OCI-LY3 (cell line): ENCODE results near the gene C3orf20.

ENCODE experiments used
- H2AFZ ChIP-seq: fragments of 200-600, 300-600 bp; shearing (Covaris generic); 2 replicates; pipeline ENCODE4 v1.6.0; 2014; ENCODE audit warnings: antibody characterized with exemption, low read depth, low read length
- H3K27ac ChIP-seq: fragments of 200-600, 300-600 bp; sonication (generic); 2 replicates; pipeline ENCODE4 v1.5.1; 2014; ENCODE audit warnings: mild to moderate bottlenecking, low read length, moderate library complexity, mixed read lengths
- H3K27me3 ChIP-seq: fragments of 200-600, 300-600 bp; sonication (generic); 2 replicates; pipeline ENCODE4 v1.6.1; 2014; ENCODE audit warnings: low read depth, low read length, mixed read lengths
- H3K36me3 ChIP-seq: fragments of 200-600, 300-600 bp; sonication (generic); replicated peaks from 2 replicates; pipeline ENCODE3; 2014; ENCODE audit warnings: low read depth, low read length, mixed read lengths
- H3K4me1 ChIP-seq: fragments of 300-600, 200-600 bp; sonication (generic); 2 replicates; pipeline ENCODE4 v1.6.1; 2014; ENCODE audit warnings: low read length, mixed read lengths
- H3K4me2 ChIP-seq: fragments of 200-600, 300-600 bp; sonication (generic); 2 replicates; pipeline ENCODE4 v1.6.1; 2014; ENCODE audit warnings: low read length, mixed read lengths
- H3K4me3 ChIP-seq: fragments of 300-600, 200-600 bp; sonication (generic); 2 replicates; pipeline ENCODE4 v1.5.1; 2014; ENCODE audit warnings: antibody characterized with exemption, mild to moderate bottlenecking, low read length, moderate library complexity
- H3K79me2 ChIP-seq: fragments of 300-600, 200-600 bp; shearing (Covaris generic); 2 replicates; pipeline ENCODE4 v1.6.1; 2014; ENCODE audit warnings: mild to moderate bottlenecking, low read length, mixed read lengths
- H3K9ac ChIP-seq: fragments of 300-600, 200-600 bp; shearing (Covaris generic); 2 replicates; pipeline ENCODE4 v1.6.0; 2014; ENCODE audit warnings: mild to moderate bottlenecking, low read length, moderate library complexity
- H3K9me3 ChIP-seq: fragments of 200-600, 300-600 bp; shearing (Covaris generic); 2 replicates; pipeline ENCODE4 v1.6.1; 2014; ENCODE audit warnings: low read length, mixed read lengths; ENCODE audit not compliant: insufficient read depth
- H4K20me1 ChIP-seq: fragments of 200-600, 300-600 bp; sonication (generic); 2 replicates; pipeline ENCODE4 v1.6.1; 2016; ENCODE audit warnings: low read length, mixed read lengths; ENCODE audit not compliant: insufficient read depth
- CTCF ChIP-seq: fragments of 200-600, 300-600 bp; sonication (generic); IDR thresholded peaks from 2 replicates; pipeline ENCODE4 v1.5.1; 2014; ENCODE audit warnings: antibody characterized with exemption, low read length, low read depth
- EZH2phosphoT487 ChIP-seq: fragments of 200-600 bp; shearing (Covaris generic); IDR thresholded peaks from 2 replicates; pipeline ENCODE4 v1.6.1; 2018; ENCODE audit warnings: antibody characterized with exemption, mixed run types, low read depth

Gene C3orf20

DNA sequence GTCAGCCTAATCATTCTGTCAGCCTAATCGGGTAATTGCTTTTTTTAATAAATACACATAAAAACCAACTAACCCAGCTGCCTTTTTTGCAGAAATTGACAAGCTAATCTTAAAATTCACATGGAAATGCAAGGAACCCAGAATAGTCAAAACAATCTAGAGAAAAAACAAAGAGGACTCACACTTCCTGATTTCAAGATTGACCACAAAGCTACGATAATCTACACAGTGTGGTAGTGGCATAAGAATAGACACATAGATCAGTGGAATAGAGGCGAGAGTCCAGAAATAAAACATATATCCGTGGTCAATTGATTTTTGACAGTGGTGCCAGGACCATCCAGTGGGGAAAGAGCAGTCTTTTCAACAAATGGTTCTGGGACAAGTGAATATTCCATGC lies 2.4 kb upstream of the C3orf20 start:
- no peak overlapping the region for H2AFZ ChIP-seq
- peak overlapping the region; percentile 42 for H3K27ac ChIP-seq
- H3K36me3 ChIP-seq = peaks cover 55% of the 10 kb centered on the region
- peak overlapping the region; percentile 63 for H3K4me2 ChIP-seq
- no peak overlapping the region for H3K9ac ChIP-seq
- no peaks in the 10 kb centered on the region for H3K9me3 ChIP-seq
- H3K27me3 ChIP-seq = no peaks in the 10 kb centered on the region
- peak overlapping the region; percentile 34 for H3K4me3 ChIP-seq
- no peak for TF ChIP-seq EZH2phosphoT487
- TF ChIP-seq CTCF = no peak
- H4K20me1 ChIP-seq = peaks cover 11% of the 10 kb centered on the region
- no peaks in the 10 kb centered on the region for H3K79me2 ChIP-seq
- H3K4me1 ChIP-seq = peaks cover 21% of the 10 kb centered on the region

DNA sequence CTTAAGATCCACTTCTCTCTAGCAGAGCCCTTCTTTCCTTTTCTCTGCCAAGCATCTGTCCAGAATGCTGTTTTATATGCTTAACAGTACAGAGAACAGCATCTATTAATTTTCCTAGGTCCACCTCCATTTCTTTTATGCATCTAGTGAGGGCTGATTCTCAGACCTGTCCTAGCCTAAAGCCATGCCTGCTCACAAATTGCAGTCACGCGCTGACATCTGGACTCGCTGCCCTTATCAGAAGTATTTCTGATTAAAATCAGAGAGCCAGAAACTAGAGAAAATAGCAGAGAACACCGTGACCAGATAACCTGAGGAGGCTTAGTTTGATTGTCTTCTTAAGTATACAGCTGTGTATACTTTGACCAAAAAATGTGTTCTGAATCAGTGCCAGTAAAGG lies 1.9 kb downstream of the C3orf20 start:
- no peak overlapping the region for H3K27ac ChIP-seq
- H3K36me3 ChIP-seq = peaks cover 25% of the 10 kb centered on the region
- H3K79me2 ChIP-seq = no peaks in the 10 kb centered on the region
- peaks cover 4% of the 10 kb centered on the region; the same call in 1 of the 2 replicates for H3K9me3 ChIP-seq
- no peak overlapping the region for H2AFZ ChIP-seq
- H3K27me3 ChIP-seq = no peaks in the 10 kb centered on the region
- TF ChIP-seq EZH2phosphoT487 = no peak
- no peak for TF ChIP-seq CTCF
- H3K9ac ChIP-seq = no peak overlapping the region
- H3K4me3 ChIP-seq = no peak overlapping the region
- H4K20me1 ChIP-seq = peaks cover 11% of the 10 kb centered on the region
- H3K4me1 ChIP-seq = peaks cover 29% of the 10 kb centered on the region
- H3K4me2 ChIP-seq = no peak overlapping the region

GRCh38 chr3:14678015-14678503 lies 3.1 kb downstream of the C3orf20 start:
- Histone ChIP-seq H3K4me3 (no peak overlapping the region), H3K9ac (no peak overlapping the region), H3K9me3 (peaks cover 4% of the 10 kb centered on the region; the same call in 1 of the 2 replicates), H4K20me1 (peaks cover 3% of the 10 kb centered on the region), H3K4me2 (peak overlapping the region; percentile 30), H2AFZ (no peak overlapping the region), H3K27ac (no peak overlapping the region), H3K27me3 (no peaks in the 10 kb centered on the region), H3K36me3 (peaks cover 14% of the 10 kb centered on the region), H3K4me1 (peaks cover 18% of the 10 kb centered on the region), H3K79me2 (no peaks in the 10 kb centered on the region)
- TF ChIP-seq EZH2phosphoT487 = no peak
- no peak for TF ChIP-seq CTCF

DNA sequence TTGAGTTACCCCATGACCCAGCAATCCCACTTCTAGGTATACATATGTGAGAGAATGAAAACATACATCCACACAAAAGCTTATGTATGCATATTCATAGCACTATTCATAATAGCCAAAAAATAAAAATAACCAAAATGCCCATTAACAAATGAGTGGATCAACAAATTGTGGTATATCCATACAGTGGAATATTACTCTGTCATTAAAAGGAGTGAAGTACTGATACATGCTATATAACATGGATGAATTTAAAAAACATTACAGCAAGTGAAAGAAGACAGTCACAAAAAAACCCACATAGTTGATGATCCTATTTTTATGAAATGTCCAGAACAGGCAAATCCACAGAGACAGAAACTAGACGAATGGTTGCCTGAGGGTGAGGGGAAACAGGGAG lies 5.2 kb downstream of the C3orf20 start:
- TF ChIP-seq EZH2phosphoT487 (no peak), CTCF (no peak)
- Histone ChIP-seq H3K9ac (no peak overlapping the region), H3K4me1 (peaks cover 11% of the 10 kb centered on the region), H3K79me2 (no peaks in the 10 kb centered on the region), H4K20me1 (no peaks in the 10 kb centered on the region), H3K36me3 (peaks cover 7% of the 10 kb centered on the region), H3K27ac (no peak overlapping the region), H2AFZ (no peak overlapping the region), H3K27me3 (no peaks in the 10 kb centered on the region), H3K4me3 (no peak overlapping the region), H3K4me2 (no peak overlapping the region), H3K9me3 (peaks cover 4% of the 10 kb centered on the region; the same call in 1 of the 2 replicates)
